ENCODE measurements around the gene GLI3. TPM values are rescaled to one million over a fixed set of nuclear protein-coding genes. Genes with fewer than 3 reads are reported as not detected.

The GLI3 gene
- total RNA-seq, 2 donors from 2014 or later: 9.2 to 14.7 TPM

- no peak for DNase-seq (ENCODE audit: low spot score)
- TF ChIP-seq CTCF (IDR thresholded peaks at IDR 0.05): no peak
- TF ChIP-seq POLR2A (IDR thresholded peaks at IDR 0.05): no peak
- no peak for TF ChIP-seq POLR2AphosphoS5 (IDR thresholded peaks at IDR 0.05)
- intact Hi-C loops (cut with DNase I): no loop called here
- Histone ChIP-seq H3K27me3 (replicated peaks; ENCODE audit: insufficient read depth) (no peaks in the 10 kb centered on the region), H3K9me3 (no peaks in the 10 kb centered on the region), H3K36me3 (no peaks in the 10 kb centered on the region), H3K4me3 (no peak overlapping the region), H3K27ac (no peak overlapping the region), H3K4me1 (replicated peaks) (no peaks in the 10 kb centered on the region)
- WGBS: 96% methylated on average over 2 of the region's 2 CpGs
These were observed 179.7 kb downstream of the GLI3 start for GRCh38 chr7:42057331-42057730.

GRCh38 chr7:42055171-42055570 is 181.8 kb downstream of the GLI3 start:
- 95% methylated on average over 5 of the region's 5 CpGs for WGBS
- H3K27me3 ChIP-seq (replicated peaks; ENCODE audit: insufficient read depth): no peaks in the 10 kb centered on the region
- intact Hi-C loops (cut with DNase I): no loop called here

GRCh38 chr7:42053834-42054233 is 183.2 kb downstream of the GLI3 start:
- H3K36me3 ChIP-seq: no peaks in the 10 kb centered on the region
- no peak overlapping the region for H3K4me3 ChIP-seq
- TF ChIP-seq CTCF (IDR thresholded peaks at IDR 0.05): no peak
- TF ChIP-seq POLR2A (IDR thresholded peaks at IDR 0.05): no peak
- TF ChIP-seq POLR2AphosphoS5 (IDR thresholded peaks at IDR 0.05): no peak
- H3K27me3 ChIP-seq (replicated peaks; ENCODE audit: insufficient read depth): no peaks in the 10 kb centered on the region
- H3K9me3 ChIP-seq: no peaks in the 10 kb centered on the region
- no peaks in the 10 kb centered on the region for H3K4me1 ChIP-seq (replicated peaks)
- no peak overlapping the region for H3K27ac ChIP-seq
- intact Hi-C loops (cut with DNase I): no loop called here
- WGBS: 48% methylated on average over 2 of the region's 2 CpGs
- DNase-seq (ENCODE audit: low spot score): no peak

More at GRCh38 chr7:42055171-42055570, 181.8 kb downstream of the GLI3 start:
- Histone ChIP-seq H3K36me3 (no peaks in the 10 kb centered on the region), H3K9me3 (no peaks in the 10 kb centered on the region), H3K4me1 (replicated peaks) (no peaks in the 10 kb centered on the region), H3K27ac (no peak overlapping the region), H3K4me3 (no peak overlapping the region)
- no peak for DNase-seq (ENCODE audit: low spot score)
- TF ChIP-seq POLR2A (IDR thresholded peaks at IDR 0.05): no peak
- no peak for TF ChIP-seq CTCF (IDR thresholded peaks at IDR 0.05)
- TF ChIP-seq POLR2AphosphoS5 (IDR thresholded peaks at IDR 0.05): no peak

GRCh38 chr7:42049761-42050160 is 187.2 kb downstream of the GLI3 start:
- H3K9me3 ChIP-seq: no peaks in the 10 kb centered on the region
- 82% methylated on average over 5 of the region's 5 CpGs for WGBS
- intact Hi-C loops (cut with DNase I): no loop called here
- H3K36me3 ChIP-seq: no peaks in the 10 kb centered on the region
- no peak overlapping the region for H3K27ac ChIP-seq
- DNase-seq (ENCODE audit: low spot score): no peak
- H3K27me3 ChIP-seq (replicated peaks; ENCODE audit: insufficient read depth): no peaks in the 10 kb centered on the region
- no peak overlapping the region for H3K4me3 ChIP-seq
- TF ChIP-seq POLR2AphosphoS5 (IDR thresholded peaks at IDR 0.05): no peak
- no peak for TF ChIP-seq CTCF (IDR thresholded peaks at IDR 0.05)
- no peak for TF ChIP-seq POLR2A (IDR thresholded peaks at IDR 0.05)
- no peaks in the 10 kb centered on the region for H3K4me1 ChIP-seq (replicated peaks)

- intact Hi-C loops (cut with DNase I): no loop called here
- no peaks in the 10 kb centered on the region for H3K36me3 ChIP-seq
- no peaks in the 10 kb centered on the region for H3K4me1 ChIP-seq (replicated peaks)
- DNase-seq (ENCODE audit: low spot score): no peak
- H3K9me3 ChIP-seq: no peaks in the 10 kb centered on the region
- WGBS: 75% methylated on average over 3 of the region's 3 CpGs
- no peak for TF ChIP-seq CTCF (IDR thresholded peaks at IDR 0.05)
- TF ChIP-seq POLR2A (IDR thresholded peaks at IDR 0.05): no peak
- no peak for TF ChIP-seq POLR2AphosphoS5 (IDR thresholded peaks at IDR 0.05)
- H3K27me3 ChIP-seq (replicated peaks; ENCODE audit: insufficient read depth): no peaks in the 10 kb centered on the region
- no peak overlapping the region for H3K27ac ChIP-seq
- H3K4me3 ChIP-seq: no peak overlapping the region
These were observed 190.5 kb downstream of the GLI3 start for GRCh38 chr7:42046483-42046882.
